WTC11 (cell line): ENCODE measurements around the gene DENND5A.

Source experiments
- ETV6 ChIP-seq: sonication (generic); formaldehyde crosslinking; IDR thresholded peaks from 2 replicates; pipeline ENCODE4 v1.8.1; 2022; ENCODE audit warnings: mild to moderate bottlenecking, missing genetic modification reagents
- RELA ChIP-seq: sonication (generic); formaldehyde crosslinking; IDR thresholded peaks from 2 replicates; pipeline ENCODE4 v1.8.1; 2022; ENCODE audit warnings: missing genetic modification reagents, mild to moderate bottlenecking, borderline replicate concordance
- USF1 ChIP-seq: sonication (generic); formaldehyde crosslinking; IDR thresholded peaks from 2 replicates; pipeline ENCODE4 v1.8.0; 2022; ENCODE audit warnings: mild to moderate bottlenecking, missing genetic modification reagents
- ZBTB21 ChIP-seq: sonication (generic); formaldehyde crosslinking; IDR thresholded peaks from 2 replicates; pipeline ENCODE4 v1.8.1; 2023; ENCODE audit warnings: mild to moderate bottlenecking, missing genetic modification reagents, borderline replicate concordance
- ZNF138 ChIP-seq: sonication (generic); formaldehyde crosslinking; conservative IDR thresholded peaks from 2 replicates; pipeline ENCODE4 v1.8.1; 2022; ENCODE audit warnings: mild to moderate bottlenecking, moderate library complexity, missing genetic modification reagents
- TF ChIP-seq, protein P1 (sequence below): fragments of 200-600 bp; IDR thresholded peaks from 2 replicates; pipeline ENCODE4 v1.8.0; 2022; ENCODE audit warnings: antibody characterized with exemption

- TF ChIP-seq, protein P1, sequence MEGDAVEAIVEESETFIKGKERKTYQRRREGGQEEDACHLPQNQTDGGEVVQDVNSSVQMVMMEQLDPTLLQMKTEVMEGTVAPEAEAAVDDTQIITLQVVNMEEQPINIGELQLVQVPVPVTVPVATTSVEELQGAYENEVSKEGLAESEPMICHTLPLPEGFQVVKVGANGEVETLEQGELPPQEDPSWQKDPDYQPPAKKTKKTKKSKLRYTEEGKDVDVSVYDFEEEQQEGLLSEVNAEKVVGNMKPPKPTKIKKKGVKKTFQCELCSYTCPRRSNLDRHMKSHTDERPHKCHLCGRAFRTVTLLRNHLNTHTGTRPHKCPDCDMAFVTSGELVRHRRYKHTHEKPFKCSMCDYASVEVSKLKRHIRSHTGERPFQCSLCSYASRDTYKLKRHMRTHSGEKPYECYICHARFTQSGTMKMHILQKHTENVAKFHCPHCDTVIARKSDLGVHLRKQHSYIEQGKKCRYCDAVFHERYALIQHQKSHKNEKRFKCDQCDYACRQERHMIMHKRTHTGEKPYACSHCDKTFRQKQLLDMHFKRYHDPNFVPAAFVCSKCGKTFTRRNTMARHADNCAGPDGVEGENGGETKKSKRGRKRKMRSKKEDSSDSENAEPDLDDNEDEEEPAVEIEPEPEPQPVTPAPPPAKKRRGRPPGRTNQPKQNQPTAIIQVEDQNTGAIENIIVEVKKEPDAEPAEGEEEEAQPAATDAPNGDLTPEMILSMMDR = no peak
- TF ChIP-seq ETV6 (CRISPR knock-in tag) = no peak
- no peak for TF ChIP-seq RELA (CRISPR knock-in tag)
- no peak for TF ChIP-seq ZNF138 (CRISPR knock-in tag)
- no peak for TF ChIP-seq ZBTB21 (CRISPR knock-in tag)
- TF ChIP-seq USF1 (CRISPR knock-in tag) = no peak
Observed at GRCh38 chr11:9132203-9132878, 132.8 kb downstream of the DENND5A start.
